Adrenal gland (tissue), 5 donors: Measurements from ENCODE around the gene FAM9A.

Experiments used
- CTCF ChIP-seq, 6 experiments: fragments of 450-650 bp in 4 of 6; fragments of 200-600 bp in 2 of 6; sonication (generic) in 1 of 6; IDR thresholded peaks; 1 replicate in 5 of 6; 2 replicates in 1 of 6; pipeline versions ENCODE4 v1.5.1 to v1.8.0; 2016 to 2021; ENCODE audit warnings: antibody characterized with exemption in 6 of 6, mild to moderate bottlenecking in 2 of 6, moderate library complexity in 1 of 6
- POLR2A ChIP-seq, 2 donors: fragments of 450-650 bp; IDR thresholded peaks; one replicate each; pipeline ENCODE4 v1.6.1; 2017; ENCODE audit warnings: antibody characterized with exemption in 2 of 2, mild to moderate bottlenecking in 2 of 2, moderate library complexity in 1 of 2
- donor health status: DM: no; HTN: no; CAD: no.

GRCh38 chrX:8844157-8844556 lies 43.0 kb upstream of the FAM9A start:
- TF ChIP-seq CTCF (IDR thresholded peaks at IDR 0.05) = no peak
- no peak for TF ChIP-seq POLR2A (IDR thresholded peaks at IDR 0.05)
